ENCODE results near the gene WDTC1. TPM values are rescaled to one million over a fixed set of nuclear protein-coding genes. Genes with fewer than 3 reads are reported as not detected.

The WDTC1 gene
- total and polyA plus RNA-seq, 9 of the 15 experiments (the other 6 are each of a cell fraction or from before 2014, with no cell fraction given): 0.18 to 32.3 (median 8.8) TPM

- no peaks in the 10 kb centered on the region for H3K9me3 ChIP-seq (replicated peaks; ENCODE audit: control insufficient read depth, insufficient read depth, low read depth, low read length)
- no peaks in the 10 kb centered on the region for H3K27me3 ChIP-seq (ENCODE audit: control insufficient read depth in 2 of 2, insufficient read depth in 2 of 2, low read length in 2 of 2)
- no peak overlapping the region for H3K4me2 ChIP-seq (ENCODE audit: insufficient read depth, low read length)
- H3K27ac ChIP-seq (ENCODE audit: extremely low read depth, low read depth, low read length): no peak overlapping the region
- H3K9ac ChIP-seq (ENCODE audit: insufficient read depth in 1 of 2, low read depth in 2 of 2, low read length in 2 of 2): no peak overlapping the region
- POLR2A ChIA-PET: interaction anchor here (0.7 to 1.0 kb wide), 2 partner anchors 22 to 123 kb away, joined by 3 to 4 read pairs; no protein-coding TSS in a partner anchor
- H3K36me3 ChIP-seq (ENCODE audit: control insufficient read depth, insufficient read depth, low read length): no peaks in the 10 kb centered on the region
- in situ Hi-C loops (cut with MboI) (no loop called here), intact Hi-C loops (cut with micrococcal nuclease) (no loop called here)
- ATAC-seq (no peak), FAIRE-seq (no peak), DNase-seq (ENCODE audit: extremely low read depth in 1 of 4, low spot score in 3 of 4) (no peak)
- H3K4me3 ChIP-seq: no peak overlapping the region
- no peaks in the 10 kb centered on the region; the same call in 2 of the 3 replicates for H3K79me2 ChIP-seq (ENCODE audit: control insufficient read depth, insufficient read depth, low read length)
- TF ChIP-seq HDAC3 (IDR thresholded peaks at IDR 0.05; ENCODE audit: borderline replicate concordance, partially characterized antibody) (no peak), DACH1 (IDR thresholded peaks at IDR 0.05; ENCODE audit: partially characterized antibody) (no peak), ZFP91 (CRISPR knock-in tag; IDR thresholded peaks at IDR 0.05) (no peak), RERE (CRISPR knock-in tag; IDR thresholded peaks at IDR 0.05; ENCODE audit: borderline replicate concordance) (no peak), SPI1 (IDR thresholded peaks at IDR 0.05; ENCODE audit: borderline replicate concordance, low read depth, low read length) (no peak), TCF15 (CRISPR knock-in tag; IDR thresholded peaks at IDR 0.05) (no peak), ZSCAN32 (CRISPR knock-in tag; IDR thresholded peaks at IDR 0.05) (no peak), MCM5 (IDR thresholded peaks at IDR 0.05; ENCODE audit: low read depth) (no peak), TCFL5 (CRISPR knock-in tag; conservative IDR thresholded peaks at IDR 0.05) (no peak), ZNF76 (CRISPR knock-in tag; IDR thresholded peaks at IDR 0.05; ENCODE audit: borderline replicate concordance) (no peak), CEBPB (tag; IDR thresholded peaks at IDR 0.05) (no peak), KLF1 (tag; IDR thresholded peaks at IDR 0.05) (no peak)
- H3K4me1 ChIP-seq (replicated peaks in 1 of 2; ENCODE audit: control insufficient read depth in 2 of 2, insufficient read depth in 2 of 2, low read length in 2 of 2): peaks cover 5 to 7% of the 10 kb centered on the region in 2 experiments; a peak in 3 of 5 replicates
- WGBS (ENCODE audit: insufficient coverage, low coverage, missing lambda C conversion rate): 69% methylated on average over 5 of the region's 5 CpGs
- H4K20me1 ChIP-seq (replicated peaks; ENCODE audit: control insufficient read depth, insufficient read depth, low read length): no peaks in the 10 kb centered on the region
- no peaks in the 10 kb centered on the region for H3K9me1 ChIP-seq (ENCODE audit: control insufficient read depth, insufficient read depth, low read length)
- H2AFZ ChIP-seq (ENCODE audit: low read depth, low read length): no peak overlapping the region
- BruUV-seq (replicated peaks): no TSS peak
- CTCF ChIA-PET (ENCODE audit: low intra/inter-chr PET ratio): no interaction called here
Observed at GRCh38 chr1:27316860-27317259, 82.4 kb downstream of the WDTC1 start.

All from K562 (cell line).